Kidney glomerular epithelial cell (primary cell): Measurements from ENCODE around the gene THRB.

ENCODE experiments used
- DNase-seq: peaks from one replicate; lab custom pipeline; 2025; lab: John Stamatoyannopoulos, UW

The THRB gene

DNA sequence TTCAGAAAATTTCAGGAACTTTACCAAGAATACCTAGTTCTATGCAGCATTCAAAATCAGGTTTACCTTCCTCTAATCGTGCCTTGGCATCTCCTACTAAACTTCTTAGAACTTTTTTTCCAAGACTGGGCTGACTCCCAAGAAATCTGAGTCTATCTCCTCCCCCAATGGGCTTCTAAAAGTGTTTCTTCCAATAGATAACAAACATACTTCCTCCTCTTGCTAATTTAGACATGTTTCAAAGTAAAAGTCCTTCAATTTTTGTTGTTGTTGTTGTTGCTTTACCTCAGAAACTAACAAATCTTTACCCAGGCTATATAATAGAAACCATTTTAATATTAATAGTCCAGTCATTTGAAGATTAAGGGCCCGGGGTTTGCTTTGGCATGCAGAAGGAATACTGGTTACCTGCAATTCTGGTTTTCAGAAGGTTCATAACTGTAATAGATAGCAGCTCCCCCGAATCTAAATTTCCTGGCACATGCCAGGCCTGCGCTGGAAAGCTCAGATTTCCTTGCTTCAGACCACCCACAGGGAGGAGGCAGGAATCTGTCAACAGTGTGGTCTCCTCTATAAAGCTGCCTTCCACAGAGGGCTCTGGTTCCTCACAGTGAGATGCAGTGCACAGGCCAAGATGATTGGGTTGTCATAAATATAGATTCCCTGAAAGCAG is 188.7 kb downstream of the THRB start:
- peak; percentile 20 for DNase-seq

DNA sequence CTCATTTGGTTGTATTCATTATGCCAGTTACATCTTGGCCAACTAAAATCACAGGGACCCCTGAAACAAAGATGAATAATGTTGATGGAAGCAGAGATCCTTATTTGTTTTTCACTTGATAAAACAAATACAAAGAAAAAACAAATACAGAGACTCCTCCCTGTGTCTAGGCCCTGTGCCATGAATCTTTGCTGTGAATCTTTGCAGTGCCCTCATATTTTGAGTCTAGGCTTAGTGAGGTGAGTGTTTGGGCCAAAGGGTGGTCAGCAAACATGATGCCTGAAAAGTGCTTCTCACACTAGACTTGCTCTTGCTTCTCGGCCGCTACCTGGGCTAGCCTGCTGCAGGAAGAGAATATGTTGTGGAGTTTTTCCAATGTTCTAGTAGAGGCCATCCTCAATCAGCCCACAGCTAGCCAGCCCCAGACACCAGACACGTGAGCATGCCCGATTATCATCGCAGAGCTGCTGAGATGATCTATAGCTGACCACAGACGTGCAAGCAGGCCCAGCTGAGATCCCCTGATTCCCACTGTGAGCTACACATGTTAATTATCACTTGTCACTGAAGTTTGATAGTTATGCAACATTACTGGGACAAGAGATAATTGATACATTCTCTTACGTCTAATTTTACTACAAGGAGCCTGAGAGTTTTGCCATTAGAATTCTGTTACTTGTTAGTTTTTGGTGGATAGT is 191.4 kb downstream of the THRB start:
- no peak for DNase-seq

DNA sequence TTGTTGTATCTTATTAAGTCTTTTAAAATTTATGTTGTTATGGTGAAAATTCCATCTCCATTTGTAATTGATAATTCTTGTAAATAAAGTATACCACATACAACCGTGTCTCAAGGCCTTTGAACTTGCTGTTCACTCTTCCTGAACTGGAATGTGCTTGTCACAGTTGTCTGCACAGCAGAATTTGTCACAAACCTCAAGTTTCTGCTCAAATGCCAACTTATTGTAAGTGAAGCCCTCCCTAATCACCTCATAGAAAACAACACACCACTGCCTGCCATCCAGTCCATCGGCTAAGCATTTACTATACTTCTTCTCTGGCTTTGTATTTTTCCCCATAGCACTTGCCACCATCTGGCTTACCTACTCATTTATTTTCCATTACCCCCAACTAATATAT is 192.3 kb downstream of the THRB start:
- DNase-seq: peak; percentile 86

DNA sequence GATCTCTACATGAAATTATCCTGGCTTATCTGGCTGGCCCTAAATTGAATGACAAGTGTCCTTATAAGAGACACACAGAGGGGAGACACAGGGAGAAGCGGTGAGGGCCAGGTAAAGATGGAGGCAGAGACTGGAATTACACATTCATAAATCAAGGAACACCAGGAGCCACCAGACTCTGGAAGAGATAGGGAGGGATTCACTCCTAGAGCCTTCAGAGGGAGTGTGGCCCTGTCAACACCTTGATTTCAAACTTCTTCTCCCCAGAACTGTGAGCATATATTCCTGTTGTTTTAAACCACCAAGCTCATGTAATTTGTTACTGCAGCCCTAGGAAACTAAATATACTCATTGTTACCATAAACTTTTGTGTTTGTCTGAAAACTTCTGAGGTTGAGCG is 193.7 kb downstream of the THRB start:
- DNase-seq: no peak

DNA sequence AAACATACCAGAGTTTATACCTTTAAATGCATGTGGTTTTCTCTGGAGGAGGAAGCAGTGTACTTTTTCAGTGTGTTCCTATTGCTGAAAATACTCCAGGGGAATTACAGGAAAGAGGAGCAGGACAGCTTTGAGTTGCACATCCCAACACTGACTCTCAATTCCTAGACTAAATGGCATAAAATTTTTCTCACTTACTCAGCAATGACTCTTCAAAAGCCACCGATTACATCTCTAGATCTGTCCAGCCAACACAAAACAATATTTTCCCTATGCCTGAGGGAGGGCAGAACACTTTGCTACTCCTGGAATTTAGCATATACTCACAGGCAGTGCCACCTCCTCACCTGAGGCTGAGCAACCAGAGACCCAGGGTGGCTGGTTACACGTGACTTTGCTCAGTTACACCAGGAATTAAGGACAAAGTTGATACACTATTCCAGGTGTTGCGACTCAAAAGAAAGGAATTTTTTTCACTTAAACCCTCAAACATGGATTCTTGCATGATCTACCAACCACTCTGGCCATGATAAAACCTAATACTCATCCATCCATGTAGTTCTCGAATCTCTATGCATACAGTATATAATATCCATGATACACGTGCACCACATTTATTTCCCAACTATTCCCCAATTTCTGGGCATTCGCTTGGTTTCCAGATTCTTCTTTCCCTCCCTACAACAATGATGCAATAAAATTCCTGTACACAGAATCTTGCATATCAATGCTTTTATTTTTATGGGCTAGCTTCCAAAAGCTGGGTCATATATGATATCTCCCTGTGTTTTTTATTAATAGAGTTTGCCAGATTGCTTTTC is 194.6 kb downstream of the THRB start:
- DNase-seq: peak; percentile 86

DNA sequence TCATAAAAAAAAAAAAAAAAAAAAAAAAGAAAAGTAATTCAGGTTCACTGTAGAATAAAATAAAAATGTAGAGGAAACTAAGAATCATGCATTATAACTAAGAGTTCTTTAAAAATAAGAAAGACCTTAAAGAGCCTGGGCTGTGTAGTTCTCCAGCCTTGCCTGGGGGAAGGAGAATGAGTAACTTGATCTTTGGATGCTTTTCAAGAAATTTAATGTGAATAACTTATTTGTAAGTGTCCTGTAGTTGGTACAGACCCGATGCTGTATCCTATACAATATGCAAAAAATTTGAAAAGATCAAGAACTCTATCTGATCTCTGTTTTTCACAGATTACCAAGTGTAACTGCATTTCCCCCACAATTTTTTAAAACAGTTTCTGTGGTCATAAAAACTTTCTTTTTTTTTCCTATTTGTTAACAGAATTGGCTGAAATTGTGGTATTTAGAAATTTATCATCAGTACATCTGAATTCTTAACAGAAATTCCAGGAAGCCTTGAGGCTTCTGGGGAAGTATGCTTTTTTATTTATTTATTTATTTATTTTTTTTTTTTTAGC is 195.3 kb downstream of the THRB start:
- DNase-seq: no peak

DNA sequence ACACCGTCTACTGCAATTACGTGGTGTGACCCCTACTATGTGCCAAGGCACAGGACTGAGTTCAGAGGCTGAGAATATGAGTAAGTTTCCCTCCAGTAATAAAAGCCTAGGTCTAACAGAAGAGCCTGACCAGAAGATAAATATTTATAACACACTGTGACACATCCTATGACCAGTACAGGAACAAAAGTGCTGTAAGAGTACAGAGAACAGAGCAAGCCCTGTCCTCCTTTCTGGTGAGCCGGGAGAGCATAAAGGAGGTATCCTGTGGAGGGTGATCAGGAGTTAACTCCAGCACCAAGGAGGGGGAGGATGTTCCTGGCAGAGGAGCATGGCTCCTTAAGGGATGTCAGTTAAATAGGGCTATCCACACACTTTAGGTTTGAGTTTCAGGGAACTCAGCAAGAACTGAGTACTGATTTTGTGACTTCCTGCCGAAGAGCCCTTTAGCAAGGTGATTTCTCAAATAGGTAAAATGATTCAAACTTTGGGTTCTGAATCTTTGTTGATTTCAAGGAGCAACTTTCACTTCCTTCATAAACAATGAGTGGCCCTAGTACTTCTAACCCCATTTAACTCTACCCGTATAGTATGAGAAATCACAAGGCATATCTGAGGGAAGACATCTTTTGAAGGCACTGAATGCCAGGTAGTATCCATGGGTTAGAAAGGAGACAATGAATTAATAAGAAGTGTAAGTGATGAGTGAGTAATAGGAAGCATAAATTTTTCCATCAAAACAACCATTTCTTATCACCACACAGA is 198.0 kb downstream of the THRB start:
- DNase-seq: peak; percentile 40

DNA sequence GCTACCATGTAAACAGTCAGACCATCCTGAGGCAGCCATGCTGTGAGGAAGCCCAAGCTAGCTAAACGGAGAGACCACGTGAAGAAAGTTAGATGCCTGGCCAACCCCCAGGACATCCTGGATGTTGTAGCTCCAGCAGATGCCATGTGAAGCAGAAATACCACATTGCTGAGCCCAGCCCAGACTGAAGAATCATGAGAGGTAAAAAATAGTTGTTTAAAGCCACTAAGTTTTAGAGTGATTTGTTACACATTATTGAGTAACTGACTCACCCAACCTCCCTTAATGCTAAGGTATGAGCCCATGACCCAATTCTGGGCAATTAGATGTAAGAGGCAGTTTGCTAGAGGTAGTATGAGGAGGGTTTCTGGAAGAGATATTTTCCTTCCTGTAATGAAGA is 200.5 kb downstream of the THRB start:
- no peak for DNase-seq

DNA sequence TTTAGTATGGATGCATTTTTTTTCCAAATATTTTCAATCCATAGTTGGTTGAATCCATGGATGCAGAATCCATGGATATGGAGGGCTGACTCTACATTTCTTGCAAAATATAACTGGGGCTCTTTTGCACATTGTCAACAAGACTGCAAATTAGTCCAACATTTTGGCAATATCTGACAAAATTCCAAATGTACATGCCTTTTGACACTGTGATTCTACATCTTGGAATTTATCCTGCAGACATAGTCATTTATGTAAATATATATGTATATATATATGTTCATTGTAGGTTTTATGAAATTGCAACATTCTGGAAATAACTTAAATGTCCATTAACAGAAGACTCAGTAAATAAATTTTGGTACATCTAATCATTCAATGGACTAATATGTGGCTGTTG is 203.0 kb downstream of the THRB start:
- no peak for DNase-seq

DNA sequence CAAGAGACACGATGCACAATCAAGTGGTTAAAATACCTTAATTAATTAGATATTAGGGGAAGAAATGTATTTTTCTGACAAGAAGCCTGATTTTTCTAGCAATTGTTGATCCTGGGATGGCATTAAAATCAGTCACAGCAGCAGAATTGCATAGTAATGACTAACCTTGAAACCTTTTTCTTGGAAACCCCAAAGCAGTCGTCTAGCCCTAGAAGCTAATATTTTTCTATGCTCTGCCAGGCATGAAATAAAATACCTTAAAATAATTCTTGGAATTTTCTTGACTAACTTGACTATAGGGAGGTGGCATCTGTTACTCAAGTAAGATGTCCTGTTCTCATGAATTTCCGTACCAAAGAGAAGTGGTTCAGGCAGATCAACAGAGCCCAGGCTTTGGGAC is 204.1 kb downstream of the THRB start:
- DNase-seq: peak; percentile 85

DNA sequence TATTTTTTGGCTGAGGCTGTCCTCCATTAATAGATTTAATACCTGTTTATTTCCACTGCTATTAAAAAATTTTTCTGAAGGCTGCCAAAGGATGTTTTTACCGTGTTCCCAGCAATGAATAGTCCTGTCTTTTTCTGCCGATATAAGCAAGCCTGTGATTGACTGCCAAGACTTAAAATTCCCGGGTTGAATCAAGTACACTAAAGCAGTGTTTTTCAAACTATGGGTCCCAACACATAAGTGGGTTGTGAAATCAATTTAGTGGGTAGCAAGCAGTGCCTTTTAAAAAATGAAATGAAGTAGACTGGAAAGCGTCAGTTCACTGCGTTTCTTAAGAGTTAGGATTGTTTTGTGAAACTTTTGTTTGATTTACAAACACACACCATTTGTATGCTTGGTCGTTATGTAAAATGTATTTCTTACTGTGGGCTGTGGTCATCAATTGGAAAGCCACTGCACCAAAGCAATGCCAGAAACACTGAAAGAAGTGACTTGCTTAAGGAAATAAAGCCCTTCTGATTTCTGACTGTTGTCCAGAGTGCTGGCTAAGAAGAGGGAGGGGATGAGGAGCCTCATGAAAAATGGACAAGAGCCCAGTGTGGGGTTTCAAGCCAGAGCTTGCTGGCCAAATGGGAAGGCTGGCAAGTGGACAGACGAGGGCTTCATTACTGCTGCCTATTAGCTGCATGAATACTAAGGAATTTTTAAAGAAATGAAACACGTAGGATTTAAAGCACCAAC is 206.0 kb downstream of the THRB start:
- no peak for DNase-seq

DNA sequence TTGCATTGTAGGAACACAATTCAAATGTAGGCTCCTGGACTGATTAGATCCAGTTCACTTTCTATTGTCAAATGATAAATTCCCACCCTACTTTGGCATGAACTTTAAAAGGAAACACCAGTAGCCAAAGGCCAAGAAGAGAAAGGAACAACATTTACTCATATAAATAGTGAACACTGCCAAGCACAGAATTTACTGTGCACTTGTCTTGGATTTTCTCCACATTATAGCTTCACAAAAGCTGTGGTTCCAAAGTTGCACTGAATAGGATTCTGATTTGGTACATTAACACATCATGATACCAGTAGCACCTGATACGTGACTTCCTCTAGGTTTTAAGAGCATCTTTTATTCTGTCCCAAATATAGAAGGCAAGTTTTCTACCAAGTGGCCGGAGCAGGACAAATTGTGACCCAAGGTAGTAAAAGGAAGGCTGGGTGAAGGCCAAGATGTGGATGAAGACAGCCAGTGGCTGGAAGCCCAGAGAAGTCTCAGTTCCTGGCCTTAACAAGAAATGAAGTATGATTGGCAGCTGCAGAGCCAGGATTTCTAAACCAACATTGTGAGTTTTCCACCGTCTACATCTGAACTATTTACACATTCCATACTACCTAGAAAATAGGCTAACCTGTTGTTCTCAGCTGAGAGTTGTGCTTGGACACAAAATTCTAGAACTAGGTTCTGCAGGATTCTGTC is 206.7 kb downstream of the THRB start:
- DNase-seq: no peak

DNA sequence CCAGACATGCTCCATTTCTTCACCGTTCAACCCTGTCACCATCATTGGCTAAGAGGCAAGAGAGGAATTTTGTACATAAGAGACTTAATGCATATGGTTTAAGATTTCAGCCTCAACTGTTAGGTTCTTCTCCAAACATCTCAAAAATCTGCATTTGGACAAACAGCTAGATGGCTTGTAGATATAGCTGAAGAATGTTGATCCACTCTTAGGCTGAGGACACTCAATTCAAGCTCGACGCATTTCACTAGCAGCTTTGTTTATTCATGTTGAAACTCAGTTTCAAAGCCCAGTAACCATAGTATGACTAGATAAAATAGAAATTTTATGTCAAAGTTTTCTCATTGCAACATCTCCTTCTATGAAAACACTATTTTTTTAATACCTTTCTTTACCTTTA is 208.2 kb downstream of the THRB start:
- no peak for DNase-seq

DNA sequence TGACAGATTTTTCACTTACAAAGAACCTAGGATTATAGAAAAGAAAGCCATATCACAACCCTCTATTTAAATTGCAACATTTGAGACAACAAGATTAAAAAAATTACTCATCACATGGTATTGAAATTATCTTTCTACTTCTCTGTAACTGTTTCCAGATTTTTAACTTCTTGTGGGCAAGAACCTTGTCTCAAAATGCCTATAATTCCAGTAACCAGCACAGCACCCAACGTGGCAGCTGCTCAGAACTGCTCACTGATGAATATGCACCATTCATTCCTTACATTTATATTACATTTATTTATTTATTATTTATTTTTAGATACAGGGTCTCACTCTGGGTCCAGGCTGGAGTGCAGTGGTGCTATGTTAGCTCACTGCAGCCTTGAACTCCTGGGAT is 216.1 kb downstream of the THRB start:
- DNase-seq: no peak

DNA sequence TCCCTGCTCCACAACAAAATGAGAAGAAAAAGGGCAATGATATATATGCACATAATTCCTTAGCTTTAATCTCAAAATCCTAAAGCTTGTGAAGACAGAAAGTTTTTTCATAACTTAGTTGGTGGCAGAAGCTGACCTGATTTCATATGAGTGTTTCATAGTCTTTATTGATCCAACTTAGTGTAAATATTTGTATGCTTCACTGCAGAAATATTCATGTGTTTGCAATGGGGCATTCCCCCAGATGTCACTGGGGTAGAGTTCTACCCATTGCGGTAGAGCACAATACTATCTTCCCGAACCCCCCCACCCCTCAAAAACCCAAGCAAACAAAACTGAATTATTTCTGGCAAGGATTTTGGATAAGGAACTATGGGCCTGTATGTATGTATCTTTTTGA is 221.2 kb downstream of the THRB start:
- DNase-seq: no peak

DNA sequence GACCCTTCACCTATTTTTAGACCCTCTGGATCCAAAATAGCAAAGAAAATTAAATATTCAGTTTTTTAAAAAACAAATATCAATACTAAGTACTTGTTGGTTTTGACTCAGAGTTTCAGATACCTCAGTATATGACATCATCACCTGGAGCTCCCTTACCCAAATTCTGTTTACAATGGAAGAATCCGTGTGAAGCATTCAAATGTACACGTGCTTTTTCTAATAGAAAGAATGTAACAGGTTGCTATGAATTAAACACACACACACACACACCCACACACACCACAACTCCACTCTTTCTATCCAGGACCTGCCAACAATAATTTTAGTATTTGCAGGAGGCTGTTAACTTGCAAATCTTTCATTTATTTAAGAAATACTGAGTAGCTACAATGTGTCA is 221.8 kb downstream of the THRB start:
- DNase-seq: peak; percentile 19

DNA sequence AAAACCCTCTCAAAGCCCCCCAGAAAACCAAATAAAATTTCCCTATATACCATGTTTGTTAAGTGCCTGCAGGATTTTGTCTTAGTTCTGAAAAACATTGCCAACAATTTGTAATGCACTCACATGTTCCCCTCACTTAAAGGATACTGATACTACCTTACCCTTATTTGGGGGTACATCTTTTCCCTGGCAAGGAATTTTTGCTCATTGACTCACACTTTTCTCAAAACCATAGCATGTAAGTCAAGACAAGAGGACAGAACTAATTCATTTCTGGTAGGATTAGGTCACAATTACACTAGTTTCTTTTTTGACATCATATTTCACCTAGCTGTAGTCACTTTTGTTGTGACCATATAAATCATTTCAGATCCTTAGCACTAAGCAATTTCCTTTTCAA is 222.2 kb downstream of the THRB start:
- no peak for DNase-seq

DNA sequence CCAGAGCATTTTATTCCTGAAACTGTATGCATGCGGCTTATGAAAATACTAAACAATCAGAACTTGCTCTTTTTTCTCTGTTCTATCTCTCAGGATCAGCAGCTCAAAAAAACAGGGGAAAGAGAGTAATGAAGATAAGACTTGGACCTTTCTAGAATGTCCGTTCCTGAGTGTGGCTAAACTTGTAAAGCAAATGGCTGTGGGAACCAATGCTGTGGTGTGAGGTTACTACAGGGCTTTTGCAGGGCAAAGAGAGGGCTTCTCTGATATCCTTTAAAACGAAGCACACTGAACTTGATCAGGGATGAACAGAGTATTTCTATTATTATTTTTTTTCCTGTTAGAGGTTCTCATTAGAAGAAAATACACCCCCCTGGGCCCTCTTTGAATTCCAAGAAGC is 223.4 kb downstream of the THRB start:
- no peak for DNase-seq

DNA sequence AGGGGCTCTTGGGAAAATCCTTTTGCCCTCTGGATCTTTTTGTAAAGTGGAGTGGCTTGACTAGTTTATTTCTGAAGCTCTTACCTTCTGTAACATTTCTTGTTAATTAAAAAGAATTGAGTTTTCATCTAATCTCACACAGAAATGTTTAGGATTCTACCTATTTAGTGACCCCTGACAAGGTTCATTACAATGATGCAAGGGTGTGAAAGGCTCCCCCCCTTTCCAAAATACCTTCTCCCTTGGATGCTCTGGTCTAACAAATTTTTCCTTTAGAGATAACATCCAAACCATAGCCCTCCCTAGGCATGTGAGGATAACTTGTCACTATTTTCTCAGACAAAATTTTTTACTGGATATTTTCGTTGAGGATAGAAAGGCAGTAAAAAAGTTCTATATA is 223.9 kb downstream of the THRB start:
- peak; percentile 44 for DNase-seq

DNA sequence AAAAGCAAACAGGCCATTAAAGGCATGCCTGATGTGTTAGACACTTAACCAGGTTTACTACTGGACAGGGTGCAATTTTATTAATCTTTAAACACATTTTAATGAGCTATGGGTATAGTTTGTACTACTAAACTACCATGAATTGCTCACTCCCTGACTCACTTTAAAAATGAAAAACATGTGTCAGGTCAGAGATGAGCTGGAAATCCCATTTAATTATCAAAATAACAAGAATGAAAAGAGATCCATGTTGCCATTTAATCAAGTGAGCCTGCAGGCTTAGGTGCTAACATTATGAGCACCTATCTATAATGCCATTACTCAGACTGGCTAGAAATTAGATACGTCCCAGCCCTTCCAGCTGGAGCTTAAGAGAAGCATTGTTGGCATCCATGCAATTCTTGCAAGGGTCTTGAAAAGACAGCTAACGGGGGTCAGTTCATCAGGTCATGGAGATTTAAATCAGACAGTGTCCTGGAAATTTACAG is 224.4 kb downstream of the THRB start:
- peak; percentile 74 for DNase-seq

DNA sequence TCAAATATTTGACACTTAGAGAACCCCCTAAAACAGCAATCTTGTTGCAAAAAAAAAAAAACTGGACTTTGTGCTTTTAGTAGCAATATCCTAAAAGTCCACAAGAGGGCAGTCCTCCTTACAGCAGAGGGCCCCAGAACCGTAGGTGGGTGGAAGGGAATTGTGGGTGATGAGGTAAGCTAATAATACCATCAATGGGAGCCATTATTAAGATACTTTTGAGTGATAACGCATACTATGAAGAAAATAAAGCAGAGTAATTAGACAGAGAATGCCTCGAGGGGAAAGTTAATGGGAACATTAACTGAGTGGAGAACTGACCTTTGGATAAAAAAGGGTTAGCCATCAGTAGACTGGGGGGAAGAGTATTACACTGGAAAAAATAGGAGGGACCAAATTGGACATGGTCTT is 229.9 kb downstream of the THRB start:
- DNase-seq: peak; percentile 27
